Smooth muscle cell (in vitro differentiated cells): ENCODE results near the gene FAM72A. TPM values are rescaled to one million over a fixed set of nuclear protein-coding genes. Genes with fewer than 3 reads are reported as not detected.

Source experiments
- polyA plus RNA-seq: library from polyadenylated mRNA; unstranded; fragments of >200 nt; fragmentation: Nextera tagmentation; extraction: Ambion mirVana; gene quantifications from 2 replicates; pipeline ENCODE4 v1.2.1, GENCODE V29; 2016
- total RNA-seq: library from RNA; depleted of rRNA; stranded (reverse); fragments of >200 nt; gene quantifications from 2 replicates; pipeline ENCODE4 v1.2.3, GENCODE V29; 2014

Gene FAM72A
- total and polyA plus RNA-seq, 2 experiments from 2014 or later = 2.9 to 3.7 TPM

Other genes starting within 250 kb of the FAM72A start
- gene RAB7B, start 199.4 kb downstream of the FAM72A start, total RNA-seq = 8.0 and 13.0 TPM in 2 replicates
- 11.5 and 13.6 TPM in 2 replicates for gene RAB7B, start 199.4 kb downstream of the FAM72A start, polyA plus RNA-seq
- not detected in 2 replicates for gene CTSE, start 178.9 kb downstream of the FAM72A start, total RNA-seq
- not detected in 2 replicates for gene CTSE, start 178.9 kb downstream of the FAM72A start, polyA plus RNA-seq
- gene RHEX, start 149.7 kb downstream of the FAM72A start, total RNA-seq = not detected in 2 replicates
- not detected in 2 replicates for gene RHEX, start 149.7 kb downstream of the FAM72A start, polyA plus RNA-seq
- not detected in 2 replicates for gene AVPR1B, start 85.5 kb downstream of the FAM72A start, total RNA-seq
- gene AVPR1B, start 85.5 kb downstream of the FAM72A start, polyA plus RNA-seq = not detected in 2 replicates
- 43.0 and 62.9 TPM in 2 replicates for gene SRGAP2, start 702 bp upstream of the FAM72A start, total RNA-seq
- gene SRGAP2, start 702 bp upstream of the FAM72A start, polyA plus RNA-seq = 28.0 and 35.0 TPM in 2 replicates